SK-N-SH (cell line): ENCODE results near the gene C13orf46. TPM values are rescaled to one million over a fixed set of nuclear protein-coding genes. Genes with fewer than 3 reads are reported as not detected.
A peak's percentile ranks its signal among the peaks of the same experiment; 100 is the strongest.
"Not testable (repeated sequence)": the region's sequence is repeated elsewhere in the genome, so short reads cannot be mapped to it uniquely, and the experiment has no call there.

Experiments used
- CTCF ChIA-PET: fragments of 300-600, 350-600 bp; formaldehyde crosslinking; extraction: SDS; loops from one replicate; lab custom pipeline; 2021; lab: Yijun Ruan, JAX
- POLR2A ChIA-PET: fragments of 350-600 bp; sonication (Branson Sonifier 250); formaldehyde crosslinking; extraction: SDS; loops from one replicate; lab custom pipeline; 2020; ENCODE audit warnings: antibody characterized with exemption, inconsistent platforms; lab: Yijun Ruan, JAX
- DNase-seq: peaks from one replicate; pipeline ENCODE4 v3.0.0; 2012
- H2AFZ ChIP-seq: fragments of 200-600 bp; sonication (generic); 2 replicates; pipeline ENCODE4 v1.8.1; 2016; ENCODE audit warnings: antibody characterized with exemption, mild to moderate bottlenecking, low read depth
- H3F3A ChIP-seq: fragments of 200-600 bp; sonication (generic); replicated peaks from 2 replicates; pipeline ENCODE3; 2016; ENCODE audit warnings: antibody characterized with exemption, mild to moderate bottlenecking; ENCODE audit not compliant: insufficient read depth
- H3K27ac ChIP-seq, 2 experiments: fragments of 200-500 bp in 1 of 2; fragments of 200-600 bp in 1 of 2; sonication (Bioruptor generic) in 1 of 2; sonication (generic), shearing (Covaris generic) in 1 of 2; 2 replicates each; pipeline versions ENCODE4 v1.5.1 to v1.6.1; 2014 to 2016; ENCODE audit warnings: low read depth in 2 of 2, inconsistent platforms in 1 of 2, low read length in 1 of 2, mild to moderate bottlenecking in 1 of 2, mixed read lengths in 1 of 2
- H3K27me3 ChIP-seq: fragments of 200-600 bp; sonication (generic), shearing (Covaris generic); 2 replicates; pipeline ENCODE4 v1.6.1; 2016; ENCODE audit warnings: mixed run types; ENCODE audit not compliant: insufficient read depth
- H3K36me3 ChIP-seq, 2 experiments: fragments of 200-500 bp in 1 of 2; fragments of 200-600 bp in 1 of 2; sonication (Bioruptor generic) in 1 of 2; sonication (generic) in 1 of 2; replicated peaks in 1 of 2; 2 replicates each; pipeline versions ENCODE3 to v1.5.1; 2014 to 2016; ENCODE audit warnings: low read length in 1 of 2, mild to moderate bottlenecking in 1 of 2; ENCODE audit not compliant: insufficient read depth in 2 of 2, control insufficient read depth in 1 of 2
- H3K4me1 ChIP-seq, 2 experiments: fragments of 200-500 bp in 1 of 2; fragments of 200-600 bp in 1 of 2; sonication (Bioruptor generic) in 1 of 2; sonication (generic), shearing (Covaris generic) in 1 of 2; 2 replicates each; pipeline versions ENCODE4 v1.5.1 to v1.6.1; 2014 to 2016; ENCODE audit warnings: low read depth in 1 of 2, low read length in 1 of 2, mixed run types in 1 of 2; ENCODE audit not compliant: insufficient read depth in 2 of 2, control insufficient read depth in 1 of 2
- H3K4me2 ChIP-seq: fragments of 200-600 bp; sonication (generic), shearing (Covaris generic); 2 replicates; pipeline ENCODE4 v1.6.1; 2017; ENCODE audit warnings: mixed run types
- H3K4me3 ChIP-seq, 2 experiments: fragments of 200-500 bp in 1 of 2; fragments of 200-600 bp in 1 of 2; sonication (Bioruptor generic) in 1 of 2; sonication (generic), shearing (Covaris generic) in 1 of 2; 2 replicates each; pipeline versions ENCODE4 v1.5.1 to v1.8.1; 2014 to 2016; ENCODE audit warnings: low read depth in 2 of 2, inconsistent platforms in 1 of 2, low read length in 1 of 2, mild to moderate bottlenecking in 1 of 2, mixed read lengths in 1 of 2, moderate library complexity in 1 of 2
- H3K79me2 ChIP-seq: fragments of 200-600 bp; sonication (generic); 2 replicates; pipeline ENCODE4 v1.8.1; 2017; ENCODE audit warnings: mild to moderate bottlenecking; ENCODE audit not compliant: insufficient read depth
- H3K9ac ChIP-seq: fragments of 200-600 bp; sonication (generic); 2 replicates; pipeline ENCODE4 v1.6.1; 2017; ENCODE audit warnings: mixed run types
- H3K9me2 ChIP-seq: fragments of 200-600 bp; sonication (generic); 2 replicates; pipeline ENCODE4 v1.6.1; 2017; ENCODE audit warnings: mixed run types
- H3K9me3 ChIP-seq: fragments of 200-600 bp; sonication (generic); 2 replicates; pipeline ENCODE4 v1.6.1; 2017; ENCODE audit warnings: mixed run types, mild to moderate bottlenecking, moderate library complexity
- H4K20me1 ChIP-seq: fragments of 200-600 bp; sonication (generic); 2 replicates; pipeline ENCODE4 v1.6.1; 2017; ENCODE audit warnings: mild to moderate bottlenecking, mixed run types; ENCODE audit not compliant: insufficient read depth
- CHD2 ChIP-seq: fragments of 150-350 bp; IDR thresholded peaks from 2 replicates; pipeline ENCODE4 v1.6.1; 2018; ENCODE audit warnings: low read length; ENCODE audit not compliant: partially characterized antibody
- EZH2phosphoT487 ChIP-seq: fragments of 200-600 bp; sonication (generic); IDR thresholded peaks from 2 replicates; pipeline ENCODE4 v1.6.1; 2017; ENCODE audit warnings: low read depth, mixed run types, mild to moderate bottlenecking, antibody characterized with exemption, moderate library complexity, borderline replicate concordance
- FOXJ3 ChIP-seq: sonication (generic); formaldehyde crosslinking; IDR thresholded peaks from 2 replicates; pipeline ENCODE4 v1.5.1; 2020; ENCODE audit warnings: mild to moderate bottlenecking, missing genetic modification reagents
- GABPA ChIP-seq: IDR thresholded peaks from 2 replicates; pipeline ENCODE4 v1.4.0; 2012; ENCODE audit warnings: low read depth, mild to moderate bottlenecking
- GATA2 ChIP-seq: sonication (generic); formaldehyde crosslinking; IDR thresholded peaks from 2 replicates; pipeline ENCODE4 v1.5.0; 2020; ENCODE audit warnings: mild to moderate bottlenecking, missing genetic modification reagents
- JUND ChIP-seq: IDR thresholded peaks from 2 replicates; pipeline ENCODE4 v1.4.0; 2012
- NFIC ChIP-seq: IDR thresholded peaks from 2 replicates; pipeline ENCODE4 v1.4.0; 2012; ENCODE audit warnings: borderline replicate concordance
- RCOR1 ChIP-seq: fragments of 150-350 bp; IDR thresholded peaks from 2 replicates; pipeline ENCODE4 v1.6.1; 2017; ENCODE audit warnings: antibody characterized with exemption, low read length
- RXRA ChIP-seq: IDR thresholded peaks from 2 replicates; pipeline ENCODE4 v1.4.0; 2012; ENCODE audit warnings: low read depth, mild to moderate bottlenecking, borderline replicate concordance
- SIN3A ChIP-seq: IDR thresholded peaks from 2 replicates; pipeline ENCODE4 v1.6.1; 2012; ENCODE audit warnings: low read depth, mild to moderate bottlenecking, low read length, moderate library complexity, borderline replicate concordance
- TAF1 ChIP-seq: IDR thresholded peaks from 2 replicates; pipeline ENCODE4 v1.6.1; 2012; ENCODE audit warnings: low read depth, mild to moderate bottlenecking, low read length, moderate library complexity, borderline replicate concordance
- TCF12 ChIP-seq: IDR thresholded peaks from 2 replicates; pipeline ENCODE4 v1.4.0; 2012
- YY1 ChIP-seq: IDR thresholded peaks from 2 replicates; pipeline ENCODE4 v1.4.0; 2012; ENCODE audit warnings: low read depth, mild to moderate bottlenecking
- WGBS: methylation state at CpG from one replicate; pipeline ENCODE4 v1.1.6; 2017; ENCODE audit warnings: low lambda C conversion rate; 5-methylcytosine and 5-hydroxymethylcytosine counted together
- polyA plus RNA-seq, 3 experiments: library from polyadenylated mRNA; depleted of rRNA; stranded (reverse); fragments of >200 nt; gene quantifications; 2 replicates each; pipeline ENCODE4 v1.2.3, GENCODE V29; 2012
- TF ChIP-seq, protein P1 (sequence below): IDR thresholded peaks from 2 replicates; pipeline ENCODE4 v1.4.0; 2012; ENCODE audit warnings: low read depth, borderline replicate concordance
- TF ChIP-seq, protein P2 (sequence below): fragments of 200-600 bp; sonication (generic); IDR thresholded peaks from 2 replicates; pipeline ENCODE4 v1.6.1; 2017; ENCODE audit warnings: antibody characterized with exemption, mild to moderate bottlenecking, moderate library complexity
- TF ChIP-seq, protein P3 (sequence below): fragments of 150-350 bp; IDR thresholded peaks from 2 replicates; pipeline ENCODE4 v1.6.1; 2017; ENCODE audit warnings: antibody characterized with exemption, low read length, low read depth, borderline replicate concordance
- TF ChIP-seq, protein P4 (sequence below): IDR thresholded peaks from 2 replicates; pipeline ENCODE4 v1.4.0; 2012; ENCODE audit warnings: low read depth

The C13orf46 gene
- polyA plus RNA-seq, 1 of the 3 experiments (the other 2 are of a cell fraction): 1.7 TPM

DNA sequence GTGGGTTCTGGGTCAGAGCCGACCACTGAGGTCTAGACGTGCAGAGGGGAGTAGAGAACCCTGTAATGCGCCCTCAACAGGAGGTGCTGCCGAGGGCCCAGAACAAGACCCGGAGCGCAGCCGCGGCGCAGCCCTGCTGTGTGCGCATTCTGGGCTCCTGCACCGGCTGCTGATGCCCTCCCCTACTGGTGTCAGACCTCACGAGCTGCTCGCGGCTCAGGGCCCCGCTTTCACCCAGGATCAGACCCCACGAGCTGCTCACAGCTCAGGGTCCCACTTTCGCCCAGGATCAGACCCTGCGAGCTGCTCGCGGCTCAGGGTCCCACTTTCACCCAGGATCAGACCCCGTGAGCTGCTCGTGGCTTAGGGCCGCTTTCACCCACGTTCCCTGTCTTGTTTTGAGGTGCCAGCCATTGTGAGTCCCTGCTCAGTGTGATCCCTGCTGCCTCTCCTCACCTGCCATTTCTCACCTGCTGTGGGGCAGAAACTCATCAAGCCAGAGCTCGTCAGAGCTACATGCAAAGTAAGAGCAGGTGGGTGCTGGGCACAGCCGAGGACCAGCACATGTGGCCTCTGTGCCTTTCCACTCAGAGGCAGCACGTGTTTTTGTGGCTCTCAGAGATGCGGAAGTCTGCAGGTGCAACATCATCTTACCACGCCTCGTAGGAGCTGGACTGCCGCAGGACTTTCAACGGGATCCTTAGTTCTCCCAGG, 47.0 kb upstream of the C13orf46 start:
- Histone ChIP-seq H3K27me3 (no peaks in the 10 kb centered on the region), H2AFZ (no peak overlapping the region), H3K4me2 (no peak overlapping the region), H3K36me3 (peaks cover 19 to 77% of the 10 kb centered on the region in 2 experiments), H3K9me3 (no peaks in the 10 kb centered on the region), H3K4me1 (peaks cover 0 to 13% of the 10 kb centered on the region in 2 experiments; a peak in 1 of 4 replicates), H4K20me1 (no peaks in the 10 kb centered on the region), H3F3A (no peaks in the 10 kb centered on the region), H3K9ac (no peak overlapping the region), H3K4me3 (no peak overlapping the region), H3K9me2 (no peaks in the 10 kb centered on the region), H3K27ac (no peak overlapping the region)
- no peak for DNase-seq
- CTCF ChIA-PET: no interaction called here
- POLR2A ChIA-PET: no interaction called here
- TF ChIP-seq CHD2 (no peak), EZH2phosphoT487 (no peak), YY1 (no peak), RCOR1 (no peak), GABPA (no peak)
- TF ChIP-seq, all 33 proteins: peak for 0
- 0 out of 2 replicates have a peak, but pooled peaks cover 2% of the 10 kb centered on the region for H3K79me2 ChIP-seq
- 94% methylated on average over 26 of the region's 32 CpGs for WGBS

DNA sequence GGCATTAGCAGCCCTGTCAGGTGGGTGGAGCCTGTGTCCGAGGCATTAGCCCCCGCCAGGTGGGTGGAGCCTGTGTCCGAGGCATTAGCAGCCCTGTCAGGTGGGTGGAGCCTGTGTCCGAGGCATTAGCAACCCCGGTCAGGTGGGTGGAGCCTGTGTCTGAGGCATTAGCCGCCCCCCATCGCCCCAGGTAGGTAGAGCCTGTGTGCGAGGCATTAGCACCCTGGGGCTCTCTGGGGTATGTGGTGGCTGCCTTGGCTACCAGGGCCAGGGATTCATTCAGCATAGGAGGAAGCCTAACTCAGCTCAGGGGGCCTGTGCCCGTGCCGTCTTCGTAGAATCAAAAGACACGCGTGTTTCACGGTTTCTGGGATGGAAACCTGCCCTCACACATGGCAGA, 46.3 kb upstream of the C13orf46 start:
- H3K4me3 ChIP-seq, H2AFZ ChIP-seq, H3K9me3 ChIP-seq, H3K79me2 ChIP-seq, H4K20me1 ChIP-seq, DNase-seq, H3K27ac ChIP-seq, H3K4me2 ChIP-seq, H3K27me3 ChIP-seq, CTCF ChIA-PET, H3K4me1 ChIP-seq, POLR2A ChIA-PET, H3K9ac ChIP-seq, H3F3A ChIP-seq, H3K9me2 ChIP-seq: not testable (repeated sequence)
- H3K36me3 ChIP-seq: peaks cover 19 to 76% of the 10 kb centered on the region in 2 experiments
- WGBS: 100% methylated on average over 6 of the region's 14 CpGs

DNA sequence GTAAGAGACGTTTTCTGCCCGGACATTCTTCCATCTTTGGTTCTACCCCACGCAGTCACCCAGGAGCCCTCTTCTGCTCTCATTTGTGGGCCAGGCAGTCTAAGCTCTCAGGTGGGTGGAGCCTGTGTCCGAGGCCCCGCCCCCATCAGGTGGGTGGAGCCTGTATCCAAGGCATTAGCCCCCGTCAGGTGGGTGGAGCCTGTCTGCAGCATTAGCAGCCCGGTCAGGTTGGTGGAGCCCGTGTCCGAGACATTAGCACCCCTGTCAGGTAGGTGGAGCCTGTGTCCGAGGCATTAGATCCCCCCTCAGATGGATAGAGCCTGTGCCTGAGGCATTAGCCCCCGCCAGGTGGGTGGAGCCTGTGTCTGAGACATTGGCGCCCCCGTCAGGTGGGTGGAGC, 45.5 kb upstream of the C13orf46 start:
- no peaks in the 10 kb centered on the region; a peak in 1 of 4 replicates for H3K4me1 ChIP-seq
- WGBS: 90% methylated on average over 9 of the region's 13 CpGs
- H3K4me2 ChIP-seq: no peak overlapping the region
- H3K9ac ChIP-seq: no peak overlapping the region
- DNase-seq: peak; percentile 79
- H3K9me2 ChIP-seq: no peaks in the 10 kb centered on the region
- no peaks in the 10 kb centered on the region for H3K9me3 ChIP-seq
- H2AFZ ChIP-seq: no peak overlapping the region
- ChIA-PET CTCF (no interaction called here), POLR2A (no interaction called here)
- H3K36me3 ChIP-seq: peaks cover 19 to 75% of the 10 kb centered on the region in 2 experiments
- no peaks in the 10 kb centered on the region for H3K27me3 ChIP-seq
- H3K4me3 ChIP-seq: no peak overlapping the region
- H4K20me1 ChIP-seq: no peaks in the 10 kb centered on the region
- H3K79me2 ChIP-seq: 0 out of 2 replicates have a peak, but pooled peaks cover 2% of the 10 kb centered on the region
- H3F3A ChIP-seq: no peaks in the 10 kb centered on the region
- no peak overlapping the region for H3K27ac ChIP-seq
- TF ChIP-seq JUND (no peak), SIN3A (no peak), FOXJ3 (no peak), TCF12 (no peak), TAF1 (no peak), CHD2 (no peak), NFIC (no peak), YY1 (no peak), RXRA (no peak), GATA2 (CRISPR knock-in tag) (no peak)
- TF ChIP-seq, protein P1, sequence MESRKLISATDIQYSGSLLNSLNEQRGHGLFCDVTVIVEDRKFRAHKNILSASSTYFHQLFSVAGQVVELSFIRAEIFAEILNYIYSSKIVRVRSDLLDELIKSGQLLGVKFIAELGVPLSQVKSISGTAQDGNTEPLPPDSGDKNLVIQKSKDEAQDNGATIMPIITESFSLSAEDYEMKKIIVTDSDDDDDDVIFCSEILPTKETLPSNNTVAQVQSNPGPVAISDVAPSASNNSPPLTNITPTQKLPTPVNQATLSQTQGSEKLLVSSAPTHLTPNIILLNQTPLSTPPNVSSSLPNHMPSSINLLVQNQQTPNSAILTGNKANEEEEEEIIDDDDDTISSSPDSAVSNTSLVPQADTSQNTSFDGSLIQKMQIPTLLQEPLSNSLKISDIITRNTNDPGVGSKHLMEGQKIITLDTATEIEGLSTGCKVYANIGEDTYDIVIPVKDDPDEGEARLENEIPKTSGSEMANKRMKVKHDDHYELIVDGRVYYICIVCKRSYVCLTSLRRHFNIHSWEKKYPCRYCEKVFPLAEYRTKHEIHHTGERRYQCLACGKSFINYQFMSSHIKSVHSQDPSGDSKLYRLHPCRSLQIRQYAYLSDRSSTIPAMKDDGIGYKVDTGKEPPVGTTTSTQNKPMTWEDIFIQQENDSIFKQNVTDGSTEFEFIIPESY: no peak
- TF ChIP-seq, protein P2, sequence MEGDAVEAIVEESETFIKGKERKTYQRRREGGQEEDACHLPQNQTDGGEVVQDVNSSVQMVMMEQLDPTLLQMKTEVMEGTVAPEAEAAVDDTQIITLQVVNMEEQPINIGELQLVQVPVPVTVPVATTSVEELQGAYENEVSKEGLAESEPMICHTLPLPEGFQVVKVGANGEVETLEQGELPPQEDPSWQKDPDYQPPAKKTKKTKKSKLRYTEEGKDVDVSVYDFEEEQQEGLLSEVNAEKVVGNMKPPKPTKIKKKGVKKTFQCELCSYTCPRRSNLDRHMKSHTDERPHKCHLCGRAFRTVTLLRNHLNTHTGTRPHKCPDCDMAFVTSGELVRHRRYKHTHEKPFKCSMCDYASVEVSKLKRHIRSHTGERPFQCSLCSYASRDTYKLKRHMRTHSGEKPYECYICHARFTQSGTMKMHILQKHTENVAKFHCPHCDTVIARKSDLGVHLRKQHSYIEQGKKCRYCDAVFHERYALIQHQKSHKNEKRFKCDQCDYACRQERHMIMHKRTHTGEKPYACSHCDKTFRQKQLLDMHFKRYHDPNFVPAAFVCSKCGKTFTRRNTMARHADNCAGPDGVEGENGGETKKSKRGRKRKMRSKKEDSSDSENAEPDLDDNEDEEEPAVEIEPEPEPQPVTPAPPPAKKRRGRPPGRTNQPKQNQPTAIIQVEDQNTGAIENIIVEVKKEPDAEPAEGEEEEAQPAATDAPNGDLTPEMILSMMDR: no peak
- TF ChIP-seq, protein P3, sequence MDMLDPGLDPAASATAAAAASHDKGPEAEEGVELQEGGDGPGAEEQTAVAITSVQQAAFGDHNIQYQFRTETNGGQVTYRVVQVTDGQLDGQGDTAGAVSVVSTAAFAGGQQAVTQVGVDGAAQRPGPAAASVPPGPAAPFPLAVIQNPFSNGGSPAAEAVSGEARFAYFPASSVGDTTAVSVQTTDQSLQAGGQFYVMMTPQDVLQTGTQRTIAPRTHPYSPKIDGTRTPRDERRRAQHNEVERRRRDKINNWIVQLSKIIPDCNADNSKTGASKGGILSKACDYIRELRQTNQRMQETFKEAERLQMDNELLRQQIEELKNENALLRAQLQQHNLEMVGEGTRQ: no peak
- TF ChIP-seq, protein P4, sequence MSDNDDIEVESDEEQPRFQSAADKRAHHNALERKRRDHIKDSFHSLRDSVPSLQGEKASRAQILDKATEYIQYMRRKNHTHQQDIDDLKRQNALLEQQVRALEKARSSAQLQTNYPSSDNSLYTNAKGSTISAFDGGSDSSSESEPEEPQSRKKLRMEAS: no peak
